ENCODE data around the gene UNCX.

GRCh38 chr7:1241258-1241602, 8.6 kb downstream of the UNCX start:
- TF ChIP-seq CTCF (conservative IDR thresholded peaks at IDR 0.05; ENCODE audit: low read depth, low read length) (no peak), CHD1 (IDR thresholded peaks at IDR 0.05; ENCODE audit: low read depth, low read length) (no peak), BHLHE40 (IDR thresholded peaks at IDR 0.05; ENCODE audit: low read depth, low read length) (no peak), NFE2L2 (IDR thresholded peaks at IDR 0.05; ENCODE audit: low read depth, low read length) (no peak)

All from IMR-90 (cell line).